HEK293 (cell line): ENCODE measurements around the gene LYZ.

Experiments used
- CTCF ChIA-PET: fragments of 350-600 bp; formaldehyde crosslinking; extraction: SDS; loops from one replicate; lab custom pipeline; 2021; ENCODE audit warnings: antibody characterized with exemption; lab: Yijun Ruan, JAX
- POLR2A ChIA-PET: fragments of 300-600 bp; formaldehyde crosslinking; extraction: SDS; loops from one replicate; lab custom pipeline; 2020; ENCODE audit warnings: antibody characterized with exemption, inconsistent platforms; lab: Yijun Ruan, JAX
- H3K27ac ChIP-seq: fragments of 200-500 bp; sonication (Bioruptor generic); 2 replicates; pipeline ENCODE4 v1.5.1; 2014; ENCODE audit warnings: low read depth, low read length, control low read depth, inconsistent platforms; ENCODE audit errors: extremely low read depth
- H3K36me3 ChIP-seq, 2 experiments: fragments of 200-500 bp in 1 of 2; sonication (Bioruptor generic) in 1 of 2; 1 replicate in 1 of 2; 2 replicates in 1 of 2; pipeline ENCODE4 v1.5.1; 2014 to 2017; ENCODE audit warnings: inconsistent platforms in 2 of 2, low read length in 2 of 2; ENCODE audit not compliant: control insufficient read depth in 2 of 2, insufficient read depth in 1 of 2
- H3K4me1 ChIP-seq: fragments of 200-500 bp; sonication (Bioruptor generic); 2 replicates; pipeline ENCODE4 v1.5.1; 2014; ENCODE audit warnings: mild to moderate bottlenecking, low read length, inconsistent platforms; ENCODE audit not compliant: control insufficient read depth, insufficient read depth
- H3K4me3 ChIP-seq: 2 replicates; pipeline ENCODE4 v1.5.1; 2011; ENCODE audit warnings: low read depth, mild to moderate bottlenecking, control low read depth, low read length, moderate library complexity
- H3K9me3 ChIP-seq: fragments of 200-500 bp; sonication (Bioruptor generic); 2 replicates; pipeline ENCODE4 v1.5.1; 2014; ENCODE audit warnings: low read depth, low read length, inconsistent platforms; ENCODE audit not compliant: control insufficient read depth, insufficient read depth
- GLI2 ChIP-seq: fragments of 450-650 bp; formaldehyde crosslinking; IDR thresholded peaks from 2 replicates; pipeline ENCODE4; 2017; ENCODE audit warnings: missing biosample characterization, missing genetic modification characterization, low read depth, borderline replicate concordance
- IKZF3 ChIP-seq: fragments of 450-650 bp; IDR thresholded peaks from 2 replicates; pipeline ENCODE4 v1.5.0; 2018; ENCODE audit warnings: missing biosample characterization, mild to moderate bottlenecking, missing genetic modification characterization, moderate library complexity
- MYNN ChIP-seq: fragments of 450-650 bp; formaldehyde crosslinking; IDR thresholded peaks from 2 replicates; pipeline ENCODE4 v1.5.1; 2016; ENCODE audit warnings: missing biosample characterization, missing genetic modification characterization, borderline replicate concordance
- TCF7L2 ChIP-seq: IDR thresholded peaks from 2 replicates; pipeline ENCODE4 v1.6.1; 2011; ENCODE audit warnings: low read depth, mild to moderate bottlenecking, inconsistent platforms, low read length, moderate library complexity, borderline replicate concordance
- WT1 ChIP-seq: fragments of 450-650 bp; formaldehyde crosslinking; IDR thresholded peaks from 2 replicates; pipeline ENCODE4 v1.5.1; 2016; ENCODE audit warnings: missing biosample characterization, missing genetic modification characterization
- ZBTB20 ChIP-seq: fragments of 450-650 bp; formaldehyde crosslinking; IDR thresholded peaks from 2 replicates; pipeline ENCODE4 v1.5.1; 2016; ENCODE audit warnings: missing biosample characterization, missing genetic modification characterization
- ZFHX2 ChIP-seq: fragments of 450-650 bp; formaldehyde crosslinking; conservative IDR thresholded peaks from 2 replicates; pipeline ENCODE4 v1.5.1; 2016; ENCODE audit warnings: missing biosample characterization, missing genetic modification characterization
- ZFP3 ChIP-seq: fragments of 450-650 bp; formaldehyde crosslinking; IDR thresholded peaks from 2 replicates; pipeline ENCODE4 v1.5.1; 2016; ENCODE audit warnings: low read depth, missing biosample characterization, missing genetic modification characterization
- ZIC2 ChIP-seq: fragments of 450-650 bp; formaldehyde crosslinking; IDR thresholded peaks from 2 replicates; pipeline ENCODE4 v1.5.1; 2016; ENCODE audit warnings: missing biosample characterization, missing genetic modification characterization
- ZNF133 ChIP-seq: fragments of 450-650 bp; formaldehyde crosslinking; IDR thresholded peaks from 2 replicates; pipeline ENCODE4 v1.5.1; 2016; ENCODE audit warnings: missing biosample characterization, missing genetic modification characterization
- ZNF16 ChIP-seq: fragments of 450-650 bp; formaldehyde crosslinking; IDR thresholded peaks from 2 replicates; pipeline ENCODE4 v1.5.1; 2016; ENCODE audit warnings: low read depth, missing biosample characterization, missing genetic modification characterization
- ZNF2 ChIP-seq: fragments of 450-650 bp; formaldehyde crosslinking; IDR thresholded peaks from 2 replicates; pipeline ENCODE4 v1.5.1; 2016; ENCODE audit warnings: missing biosample characterization, missing genetic modification characterization
- ZNF274 ChIP-seq, 2 experiments: fragments of 200-500 bp in 1 of 2; fragments of 450-650 bp in 1 of 2; sonication (Bioruptor generic) in 1 of 2; formaldehyde crosslinking in 1 of 2; IDR thresholded peaks; 2 replicates each; pipeline versions ENCODE4 v1.5.1 to v1.6.1; 2014 to 2016; ENCODE audit warnings: borderline replicate concordance in 1 of 2, inconsistent platforms in 1 of 2, low read length in 1 of 2, missing biosample characterization in 1 of 2, missing genetic modification characterization in 1 of 2
- ZNF391 ChIP-seq: fragments of 450-650 bp; formaldehyde crosslinking; IDR thresholded peaks from 2 replicates; pipeline ENCODE4 v1.5.1; 2016; ENCODE audit warnings: low read depth, missing biosample characterization, missing genetic modification characterization, borderline replicate concordance
- ZNF426 ChIP-seq: fragments of 450-650 bp; formaldehyde crosslinking; IDR thresholded peaks from 2 replicates; pipeline ENCODE4 v1.5.1; 2017; ENCODE audit warnings: missing biosample characterization, missing genetic modification characterization, mild to moderate bottlenecking, inconsistent platforms, moderate library complexity
- ZNF596 ChIP-seq: fragments of 450-650 bp; IDR thresholded peaks from 2 replicates; pipeline ENCODE4 v1.5.0; 2018; ENCODE audit warnings: missing biosample characterization, mild to moderate bottlenecking, missing genetic modification characterization, moderate library complexity
- ZNF670 ChIP-seq: fragments of 450-650 bp; formaldehyde crosslinking; IDR thresholded peaks from 2 replicates; pipeline ENCODE4 v1.5.1; 2016; ENCODE audit warnings: missing biosample characterization, missing genetic modification characterization, low read depth
- ZNF747 ChIP-seq: fragments of 450-650 bp; formaldehyde crosslinking; IDR thresholded peaks from 2 replicates; pipeline ENCODE4 v1.5.1; 2016; ENCODE audit warnings: missing biosample characterization, missing genetic modification characterization
- ZNF76 ChIP-seq: fragments of 450-650 bp; formaldehyde crosslinking; IDR thresholded peaks from 2 replicates; pipeline ENCODE4; 2016; ENCODE audit warnings: low read depth, missing biosample characterization, missing genetic modification characterization, borderline replicate concordance
- ZNF768 ChIP-seq: fragments of 450-650 bp; formaldehyde crosslinking; IDR thresholded peaks from 2 replicates; pipeline ENCODE4 v1.5.1; 2018; ENCODE audit warnings: missing biosample characterization, mild to moderate bottlenecking, missing genetic modification characterization
- ZNF785 ChIP-seq: fragments of 450-650 bp; formaldehyde crosslinking; IDR thresholded peaks from 2 replicates; pipeline ENCODE4 v1.5.1; 2016; ENCODE audit warnings: missing biosample characterization, missing genetic modification characterization
- TF ChIP-seq, protein P1 (sequence below): fragments of 450-650 bp; formaldehyde crosslinking; IDR thresholded peaks from 2 replicates; pipeline ENCODE4 v1.5.1; 2017; ENCODE audit warnings: missing biosample characterization, missing genetic modification characterization
- TF ChIP-seq, protein P2 (sequence below): fragments of 450-650 bp; formaldehyde crosslinking; IDR thresholded peaks from 2 replicates; pipeline ENCODE4 v1.5.1; 2017; ENCODE audit warnings: missing biosample characterization, missing genetic modification characterization

LYZ gene

DNA sequence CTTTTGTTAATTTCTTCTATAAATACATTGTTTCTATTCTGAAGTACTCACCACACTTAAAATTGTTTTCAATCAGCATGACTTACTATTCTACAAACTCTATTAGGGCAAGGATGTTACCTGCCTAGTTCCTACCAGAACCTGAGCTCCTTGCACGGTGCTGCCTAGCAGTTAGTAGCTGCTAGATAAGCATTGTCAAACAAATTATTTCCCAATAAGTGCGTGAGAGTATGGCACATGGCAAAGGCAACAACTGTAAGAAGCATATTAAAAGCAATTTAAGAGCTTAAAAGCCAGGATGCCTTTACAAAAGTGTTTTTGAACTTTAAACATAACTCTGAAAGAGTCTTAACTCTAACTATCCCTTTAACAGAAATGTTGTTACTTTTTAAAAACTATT is 8.2 kb upstream of the LYZ start (continued):
- TF ChIP-seq ZNF274 (IDR thresholded peaks at IDR 0.05; ENCODE audit: low read length) (no peak), ZNF274 (tag by site-specific recombination; IDR thresholded peaks at IDR 0.05; ENCODE audit: borderline replicate concordance) (no peak), ZFP3 (tag by site-specific recombination) (no peak), ZNF768 (tag by site-specific recombination) (no peak), TCF7L2 (no peak), ZNF2 (tag by site-specific recombination) (no peak), WT1 (tag by site-specific recombination) (no peak), ZNF391 (tag by site-specific recombination) (no peak), ZNF133 (tag by site-specific recombination) (no peak), MYNN (tag by site-specific recombination) (no peak)

DNA sequence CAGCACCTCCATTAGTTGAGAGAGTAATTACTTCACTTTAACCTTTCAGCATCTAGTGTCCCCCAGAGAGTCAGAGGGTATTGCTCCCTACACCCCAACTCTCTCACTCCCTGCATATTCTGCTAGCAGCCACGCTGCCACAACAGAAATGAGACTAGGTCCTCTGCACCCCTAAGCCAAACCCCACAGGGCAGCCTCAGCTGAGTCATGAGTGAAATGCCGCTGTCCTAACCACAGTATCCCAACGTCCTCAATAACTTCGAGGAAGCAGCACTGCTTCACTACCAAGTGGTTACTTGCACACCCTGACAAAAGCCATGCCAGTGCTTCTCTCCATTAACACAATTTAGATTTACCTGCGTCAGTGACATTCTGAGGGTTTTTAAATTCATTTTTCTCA is 6.9 kb upstream of the LYZ start:
- Histone ChIP-seq H3K4me1 (no peaks in the 10 kb centered on the region), H3K4me3 (no peak overlapping the region), H3K36me3 (no peaks in the 10 kb centered on the region), H3K9me3 (no peaks in the 10 kb centered on the region), H3K27ac (no peak overlapping the region)
- no peak for TF ChIP-seq ZNF670 (tag by site-specific recombination)
- TF ChIP-seq GLI2 (tag by site-specific recombination): no peak
- no peak for TF ChIP-seq ZNF426
- no peak for TF ChIP-seq ZNF16 (tag by site-specific recombination)
- TF ChIP-seq ZBTB20 (tag by site-specific recombination): no peak
- no peak for TF ChIP-seq ZFHX2
- TF ChIP-seq ZNF76 (tag by site-specific recombination): no peak
- TF ChIP-seq, protein P1, sequence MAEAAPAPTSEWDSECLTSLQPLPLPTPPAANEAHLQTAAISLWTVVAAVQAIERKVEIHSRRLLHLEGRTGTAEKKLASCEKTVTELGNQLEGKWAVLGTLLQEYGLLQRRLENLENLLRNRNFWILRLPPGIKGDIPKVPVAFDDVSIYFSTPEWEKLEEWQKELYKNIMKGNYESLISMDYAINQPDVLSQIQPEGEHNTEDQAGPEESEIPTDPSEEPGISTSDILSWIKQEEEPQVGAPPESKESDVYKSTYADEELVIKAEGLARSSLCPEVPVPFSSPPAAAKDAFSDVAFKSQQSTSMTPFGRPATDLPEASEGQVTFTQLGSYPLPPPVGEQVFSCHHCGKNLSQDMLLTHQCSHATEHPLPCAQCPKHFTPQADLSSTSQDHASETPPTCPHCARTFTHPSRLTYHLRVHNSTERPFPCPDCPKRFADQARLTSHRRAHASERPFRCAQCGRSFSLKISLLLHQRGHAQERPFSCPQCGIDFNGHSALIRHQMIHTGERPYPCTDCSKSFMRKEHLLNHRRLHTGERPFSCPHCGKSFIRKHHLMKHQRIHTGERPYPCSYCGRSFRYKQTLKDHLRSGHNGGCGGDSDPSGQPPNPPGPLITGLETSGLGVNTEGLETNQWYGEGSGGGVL (tag by site-specific recombination): no peak
- TF ChIP-seq IKZF3 (tag by site-specific recombination): no peak
- TF ChIP-seq ZIC2: no peak
- TF ChIP-seq, protein P2, sequence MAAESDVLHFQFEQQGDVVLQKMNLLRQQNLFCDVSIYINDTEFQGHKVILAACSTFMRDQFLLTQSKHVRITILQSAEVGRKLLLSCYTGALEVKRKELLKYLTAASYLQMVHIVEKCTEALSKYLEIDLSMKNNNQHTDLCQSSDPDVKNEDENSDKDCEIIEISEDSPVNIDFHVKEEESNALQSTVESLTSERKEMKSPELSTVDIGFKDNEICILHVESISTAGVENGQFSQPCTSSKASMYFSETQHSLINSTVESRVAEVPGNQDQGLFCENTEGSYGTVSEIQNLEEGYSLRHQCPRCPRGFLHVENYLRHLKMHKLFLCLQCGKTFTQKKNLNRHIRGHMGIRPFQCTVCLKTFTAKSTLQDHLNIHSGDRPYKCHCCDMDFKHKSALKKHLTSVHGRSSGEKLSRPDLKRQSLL: no peak
- no peak for TF ChIP-seq ZNF747 (tag by site-specific recombination)
- no peak for TF ChIP-seq ZNF596
- CTCF ChIA-PET: interaction anchor here (0.7 kb wide), 1 partner anchor 1387 kb away, joined by 3 read pairs; no protein-coding TSS in a partner anchor
- POLR2A ChIA-PET: no interaction called here

DNA sequence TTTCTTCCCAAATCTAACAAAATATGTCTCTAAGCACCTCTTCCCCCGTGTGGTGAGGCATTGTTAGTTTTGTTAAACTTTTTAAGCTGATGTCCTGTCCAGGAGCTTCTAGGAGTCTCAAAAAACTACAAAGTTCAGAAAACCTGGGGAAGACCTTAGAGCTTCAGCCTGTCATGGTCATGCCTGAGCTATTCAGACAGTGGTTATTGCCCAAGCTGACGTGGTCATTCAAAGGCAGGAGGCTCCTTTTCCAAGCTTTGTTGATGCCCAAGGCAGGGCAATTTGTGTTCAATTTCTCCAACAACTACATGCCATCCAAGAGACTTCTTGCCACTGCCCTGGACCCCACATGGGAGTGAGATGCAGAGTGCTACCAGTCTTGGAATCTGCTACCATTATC is 5.8 kb upstream of the LYZ start:
- Histone ChIP-seq H3K4me3 (no peak overlapping the region), H3K9me3 (no peaks in the 10 kb centered on the region), H3K36me3 (no peaks in the 10 kb centered on the region), H3K27ac (no peak overlapping the region), H3K4me1 (no peaks in the 10 kb centered on the region)
- POLR2A ChIA-PET: no interaction called here
- TF ChIP-seq ZNF785: no peak
- CTCF ChIA-PET: interaction anchor here (0.6 kb wide), 1 partner anchor 172 kb away, joined by 4 read pairs; no protein-coding TSS in a partner anchor
